ENCODE measurements around the gene KIDINS220. TPM values are rescaled to one million over a fixed set of nuclear protein-coding genes. Genes with fewer than 3 reads are reported as not detected.
"Not testable (repeated sequence)": the region's sequence is repeated elsewhere in the genome, so short reads cannot be mapped to it uniquely, and the experiment has no call there.

Gene KIDINS220
- total RNA-seq, 1 donor from 2014 or later = 59.9 TPM

- Mint-ChIP-seq H3K4me3 (ENCODE audit: unreplicated experiment) (no peak overlapping the region), H3K27ac (ENCODE audit: unreplicated experiment) (no peak overlapping the region), H3K27me3 (ENCODE audit: unreplicated experiment) (no peaks in the 10 kb centered on the region), H3K9me3 (ENCODE audit: unreplicated experiment) (no peaks in the 10 kb centered on the region), H3K36me3 (ENCODE audit: low read depth, unreplicated experiment) (no peaks in the 10 kb centered on the region), H3K4me1 (ENCODE audit: unreplicated experiment) (no peaks in the 10 kb centered on the region)
- no peak for TF ChIP-seq CTCF (IDR thresholded peaks at IDR 0.05; ENCODE audit: unreplicated experiment)
- DNase-seq (ENCODE audit: low spot score) = no peak
Observed at GRCh38 chr2:8740136-8740535, 97.3 kb downstream of the KIDINS220 start.

GRCh38 chr2:8737571-8738175 lies 99.7 kb downstream of the KIDINS220 start:
- Mint-ChIP-seq H3K27ac (ENCODE audit: unreplicated experiment) (no peak overlapping the region), H3K4me3 (ENCODE audit: unreplicated experiment) (no peak overlapping the region), H3K9me3 (ENCODE audit: unreplicated experiment) (no peaks in the 10 kb centered on the region)

GRCh38 chr2:8732601-8733000 lies 104.8 kb downstream of the KIDINS220 start:
- H3K4me3 Mint-ChIP-seq (ENCODE audit: unreplicated experiment) = no peak overlapping the region
- peaks cover 20% of the 10 kb centered on the region for H3K36me3 Mint-ChIP-seq (ENCODE audit: low read depth, unreplicated experiment)
- no peak overlapping the region for H3K27ac Mint-ChIP-seq (ENCODE audit: unreplicated experiment)
- TF ChIP-seq CTCF (IDR thresholded peaks at IDR 0.05; ENCODE audit: unreplicated experiment) = no peak
- H3K4me1 Mint-ChIP-seq (ENCODE audit: unreplicated experiment) = no peaks in the 10 kb centered on the region
- H3K27me3 Mint-ChIP-seq (ENCODE audit: unreplicated experiment) = no peaks in the 10 kb centered on the region
- no peak for DNase-seq (ENCODE audit: low spot score)
- no peaks in the 10 kb centered on the region for H3K9me3 Mint-ChIP-seq (ENCODE audit: unreplicated experiment)

More at GRCh38 chr2:8737571-8738175, 99.7 kb downstream of the KIDINS220 start:
- DNase-seq (ENCODE audit: low spot score) = no peak
- H3K36me3 Mint-ChIP-seq (ENCODE audit: low read depth, unreplicated experiment) = peaks cover 11% of the 10 kb centered on the region
- no peak for TF ChIP-seq CTCF (IDR thresholded peaks at IDR 0.05; ENCODE audit: unreplicated experiment)
- H3K4me1 Mint-ChIP-seq (ENCODE audit: unreplicated experiment) = no peaks in the 10 kb centered on the region
- no peaks in the 10 kb centered on the region for H3K27me3 Mint-ChIP-seq (ENCODE audit: unreplicated experiment)

- DNase-seq (ENCODE audit: low spot score) = no peak
- peaks cover 20% of the 10 kb centered on the region for H3K36me3 Mint-ChIP-seq (ENCODE audit: low read depth, unreplicated experiment)
- no peak overlapping the region for H3K4me3 Mint-ChIP-seq (ENCODE audit: unreplicated experiment)
Observed at GRCh38 chr2:8729939-8730338, 107.5 kb downstream of the KIDINS220 start.

GRCh38 chr2:8729101-8729500 lies 108.3 kb downstream of the KIDINS220 start:
- H3K9me3 Mint-ChIP-seq (ENCODE audit: unreplicated experiment) = not testable (repeated sequence)

More at GRCh38 chr2:8729939-8730338, 107.5 kb downstream of the KIDINS220 start:
- Mint-ChIP-seq H3K4me1 (ENCODE audit: unreplicated experiment) (no peaks in the 10 kb centered on the region), H3K27me3 (ENCODE audit: unreplicated experiment) (no peaks in the 10 kb centered on the region), H3K9me3 (ENCODE audit: unreplicated experiment) (no peaks in the 10 kb centered on the region), H3K27ac (ENCODE audit: unreplicated experiment) (no peak overlapping the region)
- no peak for TF ChIP-seq CTCF (IDR thresholded peaks at IDR 0.05; ENCODE audit: unreplicated experiment)

More at GRCh38 chr2:8729101-8729500, 108.3 kb downstream of the KIDINS220 start:
- peaks cover 20% of the 10 kb centered on the region for H3K36me3 Mint-ChIP-seq (ENCODE audit: low read depth, unreplicated experiment)
- DNase-seq (ENCODE audit: low spot score); H3K4me1 Mint-ChIP-seq (ENCODE audit: unreplicated experiment); H3K4me3 Mint-ChIP-seq (ENCODE audit: unreplicated experiment); H3K27ac Mint-ChIP-seq (ENCODE audit: unreplicated experiment); H3K27me3 Mint-ChIP-seq (ENCODE audit: unreplicated experiment): not testable (repeated sequence)
